Stimulated activated CD4-positive, alpha-beta T cell treated with anti-CD3 and anti-CD28 coated beads, Interleukin-12 subunit alpha, Interleukin-12 subunit beta, amount 100 ng/mL, for 24 hours (primary cell): ENCODE results near the gene SUB1.
"Not testable (repeated sequence)": the region's sequence is repeated elsewhere in the genome, so short reads cannot be mapped to it uniquely, and the experiment has no call there.

Experiments
- DNase-seq, 2 experiments: peaks; one replicate each; pipeline ENCODE4 v3.0.0-alpha.2; 2020; ENCODE audit warnings: low read depth in 2 of 2

Gene SUB1

DNA sequence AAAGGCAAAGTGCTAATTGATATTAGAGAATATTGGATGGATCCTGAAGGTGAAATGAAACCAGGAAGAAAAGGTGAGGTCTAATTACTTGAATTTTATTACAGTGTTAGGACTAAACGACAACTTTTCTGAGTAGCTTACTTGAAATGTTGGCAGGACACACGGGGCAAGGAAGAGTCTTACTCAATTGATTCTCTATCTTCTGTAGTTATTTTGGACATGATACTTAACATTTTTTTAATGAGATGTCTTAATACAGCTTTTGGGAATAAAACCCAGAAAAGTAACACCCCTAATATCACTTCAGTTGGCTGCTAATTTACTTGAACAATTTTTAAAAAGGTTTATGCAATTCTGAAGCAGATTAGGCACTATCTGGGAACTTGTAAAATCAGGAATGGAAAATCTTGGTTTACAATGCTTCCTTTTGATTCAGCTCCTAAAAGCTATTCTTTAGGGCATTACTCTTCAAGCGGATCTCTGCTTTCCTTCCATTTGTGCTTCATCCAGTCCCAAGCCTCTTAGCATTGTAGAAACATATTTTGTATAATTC, 13.7 kb downstream of the SUB1 start:
- no peak for DNase-seq

DNA sequence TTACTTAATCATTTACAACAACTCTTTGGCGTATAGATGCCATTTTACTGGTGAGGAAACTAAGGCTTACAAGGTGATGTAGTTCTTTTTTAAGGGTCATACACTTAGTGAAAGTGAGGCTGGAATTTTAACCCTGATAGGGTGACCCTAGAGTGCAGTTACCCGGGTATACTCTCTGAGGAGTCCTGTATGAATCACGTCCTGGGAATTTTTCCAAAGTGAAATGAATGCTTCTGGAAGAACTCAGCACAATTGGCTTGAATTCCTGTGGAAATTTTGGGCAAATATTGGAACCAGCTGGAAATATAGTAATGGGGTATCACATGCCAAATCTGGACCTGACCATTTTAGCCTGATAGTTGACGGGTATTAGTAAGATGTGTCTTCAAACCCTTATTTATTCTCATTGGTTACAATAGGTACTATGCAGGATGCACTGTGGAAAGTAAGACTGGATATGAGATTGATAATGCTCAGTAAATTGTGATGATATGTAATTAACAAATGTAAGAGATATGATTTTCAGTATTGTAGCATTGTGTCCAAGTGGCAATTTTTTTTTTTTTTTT, 14.8 kb downstream of the SUB1 start:
- DNase-seq, result no peak

DNA sequence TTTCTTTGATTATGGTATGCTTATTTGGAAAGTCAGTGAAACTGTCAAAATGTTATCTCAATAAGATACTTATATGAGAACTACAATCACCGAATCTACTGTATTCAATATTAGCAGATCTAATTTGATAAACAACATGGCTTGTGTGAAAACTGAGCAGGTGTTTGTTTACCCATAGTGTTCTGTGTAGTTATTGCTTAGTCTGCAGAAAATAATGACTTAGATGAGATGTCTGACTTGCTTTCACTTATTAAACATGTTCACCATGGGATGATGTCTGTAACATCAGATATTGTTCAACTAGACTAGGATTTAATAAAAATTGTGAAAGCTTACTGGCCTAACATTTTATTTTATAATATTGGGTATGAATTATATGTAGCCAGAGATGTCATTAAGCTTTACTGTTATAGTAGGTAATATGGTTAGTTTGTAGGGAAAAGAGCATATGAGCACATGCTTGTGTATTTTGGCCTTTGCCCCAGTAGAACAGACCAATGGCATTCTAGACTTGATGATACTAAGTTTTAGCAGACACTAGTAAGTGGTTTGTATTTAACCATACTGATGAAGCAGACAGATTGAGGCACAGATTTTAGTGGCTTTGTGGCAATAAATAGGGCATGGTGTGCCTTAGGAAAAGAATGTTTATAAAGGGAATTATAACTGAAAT, 16.4 kb downstream of the SUB1 start:
- no peak for DNase-seq

DNA sequence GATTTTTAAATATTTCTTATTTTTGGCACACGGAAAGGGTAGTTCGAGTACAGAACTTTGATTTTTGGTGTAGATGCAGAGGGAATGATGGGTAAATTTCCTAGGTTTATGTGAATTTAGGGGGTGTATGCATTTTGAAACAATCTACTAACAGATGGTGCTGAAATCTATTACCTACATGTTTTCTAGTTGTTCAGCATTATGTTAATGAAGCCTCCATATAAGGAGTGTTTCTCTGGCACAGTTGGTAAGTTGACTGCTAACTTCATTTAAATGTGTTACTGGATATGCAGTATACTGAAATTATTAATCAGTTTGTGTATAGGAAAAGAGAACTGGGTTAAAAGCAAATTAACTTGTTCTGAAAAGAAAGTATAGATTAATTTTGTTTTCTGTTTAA, 17.5 kb downstream of the SUB1 start:
- no peak for DNase-seq

DNA sequence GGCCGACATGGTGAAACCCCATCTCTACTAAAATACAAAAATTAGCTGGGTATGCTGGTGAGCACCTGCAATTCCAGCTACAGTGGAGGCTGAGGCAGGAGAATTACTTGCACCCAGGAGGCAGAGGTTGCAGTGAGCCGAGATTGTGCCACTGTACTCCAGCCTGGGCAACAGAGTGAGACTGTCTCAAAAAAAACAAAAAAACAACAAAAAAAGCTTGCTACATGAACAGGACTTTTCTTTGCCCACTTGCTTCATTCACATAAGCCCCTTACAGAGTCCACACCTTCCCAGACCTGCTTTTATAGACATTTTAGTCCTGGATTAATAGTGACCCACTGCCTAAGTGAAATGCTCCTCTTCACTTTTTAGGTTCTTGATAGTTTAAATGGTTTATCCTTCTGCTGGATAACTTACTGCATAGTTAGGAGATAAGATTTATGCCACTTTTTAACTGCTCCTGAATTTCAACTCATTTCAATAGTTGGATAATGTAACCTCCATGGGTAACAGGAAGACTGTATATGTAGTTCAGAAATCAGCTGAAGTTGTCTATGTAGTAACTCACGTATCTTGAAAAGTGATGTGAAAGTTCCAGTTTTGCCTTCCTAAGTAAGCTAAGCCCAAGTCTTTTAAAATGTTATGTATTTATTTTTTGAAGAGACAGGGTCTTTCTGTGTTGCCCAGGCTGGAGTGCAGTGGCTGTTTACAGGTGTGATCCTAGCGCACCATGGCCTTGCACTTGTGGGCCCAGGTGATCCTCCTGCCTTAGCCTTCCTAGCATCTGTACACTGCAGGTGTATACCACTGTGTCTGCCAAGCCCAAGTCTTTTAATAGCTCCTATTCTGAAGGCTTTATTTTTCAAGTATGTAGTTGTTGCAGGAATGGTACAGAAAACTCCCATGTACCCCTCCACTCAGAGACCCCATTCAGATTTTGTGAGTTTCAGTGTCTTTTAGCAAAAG, 19.7 kb downstream of the SUB1 start:
- no peak for DNase-seq

DNA sequence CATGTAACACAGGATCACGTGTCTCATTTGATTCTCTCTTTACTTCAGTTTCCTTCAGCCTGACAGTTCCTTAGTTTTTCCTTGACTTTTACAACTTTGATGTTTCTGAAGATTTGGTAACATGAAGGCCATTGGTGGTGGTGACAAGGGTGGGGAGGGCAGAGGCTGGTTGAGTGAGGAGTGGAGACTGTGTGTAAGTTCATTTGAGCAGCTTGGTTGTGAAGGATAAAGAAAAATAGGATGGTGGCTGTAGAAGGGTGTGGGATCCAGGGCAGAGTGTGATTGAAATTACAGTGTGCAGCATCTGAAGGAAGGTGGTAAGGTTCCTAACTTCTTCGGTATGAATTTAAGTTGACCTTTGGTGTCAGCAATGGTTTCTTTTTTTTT, 20.4 kb downstream of the SUB1 start:
- no peak for DNase-seq

DNA sequence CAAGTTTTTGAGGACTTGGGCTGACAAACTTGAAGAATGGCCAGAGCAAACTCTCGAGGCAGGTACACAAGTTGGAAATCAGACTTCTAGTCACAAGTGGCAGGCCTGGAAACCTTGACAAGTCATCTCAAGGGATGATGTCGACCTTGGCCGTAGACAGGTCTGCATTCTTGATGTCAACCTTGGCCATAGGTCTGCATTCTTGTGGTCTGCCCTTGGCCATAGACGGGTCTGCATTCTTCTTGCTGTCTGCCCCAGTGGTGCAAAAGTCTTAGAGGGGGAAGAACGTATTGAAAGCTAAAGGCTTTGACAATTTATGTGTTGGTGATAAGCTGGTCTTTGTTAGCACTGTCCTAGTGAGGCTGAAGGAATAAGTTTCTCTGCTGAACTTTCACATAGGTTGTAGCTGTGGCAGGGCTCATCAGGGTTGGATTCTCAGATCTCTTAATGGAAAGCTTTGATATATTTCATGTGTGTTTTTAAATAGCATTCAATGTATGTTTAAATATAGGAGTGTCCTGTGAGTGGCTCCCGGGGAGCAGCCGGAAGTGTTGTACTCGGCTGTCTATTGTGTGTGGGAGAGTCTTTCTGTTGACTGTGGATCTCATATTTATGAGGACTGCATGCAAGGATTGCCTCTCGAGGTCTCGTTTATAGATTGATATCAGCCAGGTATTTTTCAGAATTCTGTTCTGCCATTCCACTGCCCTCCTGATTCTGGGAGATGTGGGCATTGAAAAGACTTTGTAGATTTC, 27.0 kb downstream of the SUB1 start:
- no peak for DNase-seq

DNA sequence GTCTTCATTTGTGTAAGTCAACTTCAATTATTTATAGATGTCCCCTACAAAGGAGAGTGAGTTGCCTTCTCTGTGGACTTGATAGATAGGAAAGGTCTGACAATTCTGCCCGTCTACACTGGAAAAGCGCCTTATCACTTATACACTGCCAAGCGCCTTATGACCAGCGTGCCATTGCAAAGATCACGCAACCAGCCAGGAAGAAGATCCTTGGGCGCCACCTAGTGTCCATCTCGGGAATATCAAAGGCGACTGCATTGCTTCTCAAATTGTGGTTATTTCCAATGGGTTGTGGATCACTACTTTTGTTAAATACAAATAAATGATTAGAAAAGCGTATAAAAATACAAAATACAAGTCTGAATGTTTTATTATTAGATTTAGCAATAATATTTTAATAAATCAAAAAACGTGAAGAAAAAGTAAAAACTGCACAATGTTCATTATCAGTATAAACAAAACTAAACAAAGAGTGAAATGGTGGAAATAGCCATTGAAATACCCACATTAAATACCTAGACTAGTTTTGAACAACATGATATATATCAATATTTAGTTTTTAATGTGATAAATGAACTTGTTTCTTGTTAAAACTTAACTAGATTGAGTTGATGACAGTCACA, 27.8 kb downstream of the SUB1 start:
- DNase-seq, result peak; percentile 72 to 86

DNA sequence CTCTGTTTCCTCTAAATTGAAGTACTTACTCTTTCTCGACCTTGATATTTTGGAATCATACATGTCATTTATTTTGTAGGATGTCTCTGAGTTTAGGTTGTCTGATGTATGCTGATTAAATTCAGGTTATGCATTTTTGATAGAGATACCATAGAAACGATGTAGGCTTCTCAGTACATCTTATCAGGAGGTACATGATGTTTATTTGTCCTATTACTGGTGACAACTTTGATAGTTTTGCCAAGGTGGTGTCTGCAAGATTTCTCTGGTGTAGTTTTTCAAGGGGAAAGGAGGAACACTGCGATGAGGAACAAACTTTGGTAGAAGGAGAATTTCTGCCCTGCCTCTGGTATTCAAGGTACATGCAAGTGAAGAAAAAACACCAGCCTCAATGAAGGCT, 29.9 kb downstream of the SUB1 start:
- DNase-seq, result no peak

DNA sequence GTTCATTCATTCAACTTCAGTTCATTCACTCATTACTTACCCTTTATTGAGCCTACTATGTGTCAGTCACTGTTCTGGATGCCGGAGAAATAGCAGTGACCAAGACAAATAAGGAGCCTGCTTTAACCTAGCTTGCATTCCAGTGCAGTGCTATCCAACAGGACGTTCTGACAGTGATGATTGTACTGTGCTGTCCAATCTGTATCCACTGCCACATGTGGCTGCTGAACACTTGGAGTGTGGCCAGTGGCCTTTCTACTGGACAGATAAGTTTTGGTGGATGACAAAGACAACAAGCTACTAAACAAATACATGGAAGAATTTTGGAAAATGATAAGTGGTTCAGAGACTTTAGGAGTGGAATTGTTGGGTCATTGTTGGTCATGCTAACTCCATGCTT, 33.6 kb downstream of the SUB1 start:
- DNase-seq, result no peak

DNA sequence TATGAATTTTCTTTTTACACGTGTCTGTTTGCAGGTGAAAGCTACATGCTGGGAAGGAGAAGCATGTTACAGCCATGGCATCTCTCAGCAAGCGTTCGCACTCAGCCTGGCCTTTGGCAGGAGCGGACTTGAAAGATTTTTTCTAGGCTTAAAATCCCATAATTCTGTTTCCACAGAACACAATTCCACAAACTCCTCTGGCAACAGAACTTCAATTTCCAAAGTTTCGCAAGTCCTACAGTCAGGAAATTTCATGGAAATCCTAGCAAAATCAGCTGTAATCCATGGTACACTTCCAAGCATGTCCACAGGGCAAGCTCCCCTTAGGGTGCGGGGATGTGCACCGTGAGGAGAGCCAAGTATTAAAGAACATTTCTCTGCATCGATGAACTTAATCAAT, 35.9 kb downstream of the SUB1 start:
- no peak for DNase-seq

DNA sequence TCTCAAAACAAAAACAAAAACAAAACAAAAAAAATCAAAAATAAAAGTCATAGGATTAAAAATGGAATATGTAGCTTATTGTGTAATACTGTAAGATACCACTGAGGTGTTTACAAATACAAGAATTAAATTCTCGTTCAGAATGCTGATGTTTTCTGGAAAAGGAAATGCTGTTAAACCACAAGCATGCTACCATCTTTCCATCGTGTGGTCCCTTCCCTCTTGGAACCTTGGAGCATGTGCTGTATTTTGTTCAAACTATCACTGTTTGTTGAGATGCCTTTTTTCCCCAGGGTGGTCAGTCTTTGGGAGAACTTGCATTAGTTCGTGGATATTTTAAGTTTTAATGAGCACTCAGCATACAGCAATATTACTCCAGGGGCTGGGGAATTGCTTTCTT, 39.7 kb downstream of the SUB1 start:
- DNase-seq, result no peak

DNA sequence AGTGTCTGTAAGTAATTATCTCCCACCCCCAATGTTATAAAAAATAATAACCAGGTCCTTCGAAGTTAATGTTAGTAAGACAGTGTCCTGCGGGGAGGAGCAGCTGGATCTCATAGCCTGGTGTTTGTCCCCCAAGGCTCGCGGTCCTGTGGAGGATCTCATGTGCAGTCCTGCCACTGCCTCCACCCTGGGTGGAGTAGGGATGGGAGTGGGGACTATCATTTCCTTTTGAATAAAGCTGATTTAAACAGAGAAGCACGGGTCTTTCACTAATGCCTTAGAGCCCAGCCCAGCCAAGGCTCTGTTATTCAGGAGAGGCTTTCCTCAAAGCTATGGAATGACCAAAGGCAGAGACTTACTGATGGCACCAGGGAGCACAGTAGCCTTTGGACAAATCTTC, 40.2 kb downstream of the SUB1 start:
- DNase-seq, result no peak

DNA sequence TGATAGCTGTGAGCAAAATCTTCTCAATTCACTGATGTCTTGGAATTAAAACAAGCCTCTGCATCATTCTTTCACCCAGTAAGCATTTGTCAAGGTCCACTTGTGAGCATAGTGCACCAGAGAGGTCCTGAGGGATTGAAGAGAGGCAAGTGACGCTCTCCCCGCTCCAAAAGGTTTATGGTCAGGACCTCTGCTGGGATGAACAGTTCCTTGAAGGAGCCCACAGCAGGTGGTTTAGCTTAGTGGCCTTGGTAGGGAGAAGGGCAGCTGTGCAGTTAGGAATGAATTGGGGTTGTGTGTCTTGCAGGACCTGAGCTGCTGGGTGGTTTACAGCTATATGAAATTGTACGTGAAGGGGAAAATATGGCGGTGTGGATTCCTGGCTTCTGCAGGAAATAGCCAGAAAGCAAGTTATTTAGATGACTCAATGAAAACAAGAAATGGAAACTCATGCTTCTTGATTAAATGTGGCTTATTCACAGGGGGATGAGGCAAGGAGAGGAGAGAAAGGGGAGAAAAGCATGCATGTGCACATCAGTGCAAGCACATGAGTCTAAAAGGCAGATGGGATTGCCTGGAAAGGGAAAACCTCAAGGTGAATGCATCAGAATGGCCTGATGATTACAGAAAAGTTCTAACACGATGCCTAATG, 42.0 kb downstream of the SUB1 start:
- DNase-seq, result no peak

DNA sequence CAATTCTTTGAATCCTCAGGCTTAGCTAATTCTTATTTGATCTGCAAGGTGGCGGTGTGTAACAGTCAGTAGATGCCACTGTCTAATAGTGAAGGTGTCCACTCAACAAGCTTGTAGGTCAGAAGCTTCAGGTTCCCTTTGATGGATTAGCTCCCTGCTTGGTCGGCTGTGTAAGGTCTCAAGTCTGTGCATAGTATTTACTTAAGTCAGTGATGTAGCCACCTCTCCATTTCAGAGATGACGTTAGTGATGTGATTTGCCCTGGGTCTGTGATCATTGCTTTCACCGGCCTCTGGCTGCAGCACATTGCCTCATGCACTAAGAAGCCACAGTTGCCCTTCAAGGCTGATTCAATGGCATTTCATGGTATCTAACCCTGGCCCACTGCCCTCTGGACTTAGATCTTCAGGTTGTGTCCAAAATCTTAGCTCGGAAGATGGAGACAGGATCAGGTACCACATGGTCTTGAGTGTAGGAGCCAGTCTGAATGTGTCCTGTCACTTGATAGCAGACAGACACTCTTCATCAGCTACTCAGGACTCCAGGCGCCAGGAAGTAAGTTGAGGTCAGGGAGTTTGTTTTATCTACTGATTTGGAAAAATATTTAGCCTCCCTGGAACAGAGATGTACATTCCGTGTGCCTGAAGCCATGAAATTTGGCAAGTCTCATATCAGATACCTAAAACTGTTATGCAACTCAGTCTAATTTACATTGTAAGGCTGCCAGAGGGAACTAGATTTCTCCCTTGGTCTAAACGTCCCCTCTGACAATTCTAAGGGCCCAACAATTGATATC, 42.9 kb downstream of the SUB1 start:
- DNase-seq, result no peak

DNA sequence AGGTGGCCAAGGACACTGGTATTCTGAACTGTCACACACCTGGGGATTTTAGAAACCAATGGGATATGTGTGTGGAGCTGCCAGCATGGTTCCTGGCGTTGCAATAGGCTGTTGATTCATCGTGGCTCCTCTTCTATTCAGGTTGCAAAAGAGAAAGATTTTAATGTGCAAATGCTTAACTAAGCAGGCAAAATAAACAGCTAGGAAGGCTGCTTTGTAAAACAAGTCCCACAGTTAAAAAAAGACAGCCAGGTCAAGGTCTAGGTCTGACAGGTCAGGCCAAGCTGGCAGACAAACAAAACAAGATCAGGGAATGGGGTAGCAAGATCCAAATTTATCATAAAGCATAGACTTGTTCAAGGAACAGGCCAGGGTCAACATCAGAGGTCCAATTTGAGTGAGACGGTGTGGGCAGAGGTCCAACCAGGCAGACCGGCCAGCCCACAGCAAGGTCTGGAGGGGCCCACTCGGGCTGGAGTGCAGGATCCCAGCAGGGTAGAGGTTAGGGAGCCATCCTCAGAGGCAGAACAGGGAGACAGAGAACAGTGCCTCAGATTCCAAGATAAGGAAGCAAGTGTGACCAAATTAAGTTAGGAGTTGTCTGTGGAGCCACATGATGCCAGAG, 45.6 kb downstream of the SUB1 start:
- no peak for DNase-seq

DNA sequence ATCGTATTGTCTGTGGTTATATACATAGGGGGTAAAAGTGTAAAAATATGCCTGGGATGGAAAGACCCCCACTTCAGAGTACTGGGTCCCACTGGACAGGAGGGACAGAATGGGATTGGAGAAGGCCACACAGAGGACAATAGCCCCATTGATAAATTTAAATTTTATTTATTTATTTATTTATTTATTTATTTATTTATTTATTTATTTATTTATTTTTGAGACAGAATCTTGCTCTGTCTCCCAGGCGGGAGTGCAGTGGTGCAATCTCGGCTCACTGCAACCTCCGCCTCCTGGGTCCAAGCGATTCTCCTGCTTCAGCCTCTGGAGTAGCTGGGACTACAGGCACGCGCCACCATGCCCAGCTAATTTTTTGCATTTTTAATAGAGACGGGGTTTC, 47.7 kb downstream of the SUB1 start:
- not testable (repeated sequence) for DNase-seq

DNA sequence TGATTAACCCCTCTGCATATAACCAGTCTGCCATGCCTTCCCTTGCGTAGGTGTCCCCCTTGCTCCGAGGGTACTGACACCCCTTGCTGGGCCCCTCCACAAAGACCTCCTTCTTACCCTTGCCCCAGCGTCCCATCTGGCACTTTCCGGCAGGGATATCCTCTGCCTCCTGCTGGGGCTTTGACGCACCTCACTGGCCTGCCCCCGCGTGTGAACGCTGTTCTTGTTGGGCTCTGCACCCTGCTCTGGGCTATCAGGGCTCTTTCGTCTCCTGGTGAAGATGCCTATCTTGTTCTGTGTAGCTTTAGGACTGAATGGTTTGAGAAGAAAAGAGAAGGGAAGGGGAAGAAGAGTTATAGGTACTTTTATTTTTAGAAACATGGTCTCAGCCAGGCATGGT, 53.0 kb downstream of the SUB1 start:
- no peak for DNase-seq

DNA sequence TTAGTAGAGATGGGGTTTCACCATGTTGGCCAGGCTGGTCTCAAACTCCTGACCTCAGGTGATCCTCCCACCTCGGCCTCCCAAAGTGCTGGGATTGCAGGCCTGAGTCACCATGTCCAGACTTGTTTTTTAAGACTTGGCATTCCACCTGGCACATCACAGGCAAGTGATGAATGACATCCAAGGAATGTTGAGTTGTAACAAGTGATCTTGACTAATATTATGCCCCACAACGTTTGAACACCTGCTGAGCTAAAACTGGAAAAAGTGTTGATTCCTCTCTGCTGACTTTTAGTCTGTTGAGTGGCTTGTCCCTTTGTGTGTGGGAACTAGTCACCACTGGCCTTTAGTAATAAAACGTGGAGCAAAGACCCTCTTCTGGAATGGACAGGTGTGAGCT, 54.6 kb downstream of the SUB1 start:
- DNase-seq, result no peak
